Activated T-helper 9 cell treated with anti-CD3 and anti-CD28 coated beads, Interleukin-2, amount 50 U/mL, for 16 hours (primary cell): ENCODE measurements around the gene LANCL3.

ENCODE experiments used
- DNase-seq: peaks from one replicate; pipeline ENCODE4 v3.0.0-alpha.2; 2020; ENCODE audit warnings: low read depth

LANCL3 gene

DNA sequence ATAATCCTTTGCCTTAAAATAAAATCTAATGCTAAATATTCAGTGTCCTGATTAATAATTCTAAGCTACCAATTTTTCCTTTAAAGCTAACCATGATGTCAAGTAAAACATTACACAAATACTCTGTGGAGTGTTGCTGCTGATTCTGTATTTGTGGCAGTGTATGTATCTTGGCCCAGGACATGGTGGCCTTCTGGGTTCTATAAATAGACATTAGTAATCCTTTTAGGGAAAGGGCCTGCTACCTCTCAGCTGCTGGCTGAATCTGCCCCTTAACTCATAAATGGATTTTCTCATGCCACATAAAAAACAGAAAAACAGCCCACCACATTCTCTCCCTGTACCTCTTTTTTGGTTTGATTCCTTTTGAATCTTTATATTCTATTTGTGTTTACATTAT, 113.0 kb downstream of the LANCL3 start:
- no peak for DNase-seq

DNA sequence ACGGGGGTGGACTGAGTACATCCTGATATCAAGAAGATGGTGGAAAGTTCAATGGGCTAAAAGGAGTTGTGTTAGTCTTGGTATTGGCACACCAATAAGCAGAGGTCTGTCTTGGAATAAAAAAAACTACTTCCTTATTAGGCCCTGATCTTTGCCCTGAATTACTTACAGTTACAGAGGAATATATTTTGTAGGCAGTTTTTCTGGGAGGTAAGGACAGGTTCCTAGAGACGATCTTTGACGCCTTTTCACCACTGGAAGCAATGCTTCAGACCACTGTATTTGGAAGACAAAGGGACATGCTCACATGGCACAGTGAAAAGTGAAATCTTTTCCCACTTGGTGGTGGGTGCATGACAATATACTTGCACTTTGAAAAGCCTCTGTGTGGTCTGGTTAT, 113.5 kb downstream of the LANCL3 start:
- no peak for DNase-seq

DNA sequence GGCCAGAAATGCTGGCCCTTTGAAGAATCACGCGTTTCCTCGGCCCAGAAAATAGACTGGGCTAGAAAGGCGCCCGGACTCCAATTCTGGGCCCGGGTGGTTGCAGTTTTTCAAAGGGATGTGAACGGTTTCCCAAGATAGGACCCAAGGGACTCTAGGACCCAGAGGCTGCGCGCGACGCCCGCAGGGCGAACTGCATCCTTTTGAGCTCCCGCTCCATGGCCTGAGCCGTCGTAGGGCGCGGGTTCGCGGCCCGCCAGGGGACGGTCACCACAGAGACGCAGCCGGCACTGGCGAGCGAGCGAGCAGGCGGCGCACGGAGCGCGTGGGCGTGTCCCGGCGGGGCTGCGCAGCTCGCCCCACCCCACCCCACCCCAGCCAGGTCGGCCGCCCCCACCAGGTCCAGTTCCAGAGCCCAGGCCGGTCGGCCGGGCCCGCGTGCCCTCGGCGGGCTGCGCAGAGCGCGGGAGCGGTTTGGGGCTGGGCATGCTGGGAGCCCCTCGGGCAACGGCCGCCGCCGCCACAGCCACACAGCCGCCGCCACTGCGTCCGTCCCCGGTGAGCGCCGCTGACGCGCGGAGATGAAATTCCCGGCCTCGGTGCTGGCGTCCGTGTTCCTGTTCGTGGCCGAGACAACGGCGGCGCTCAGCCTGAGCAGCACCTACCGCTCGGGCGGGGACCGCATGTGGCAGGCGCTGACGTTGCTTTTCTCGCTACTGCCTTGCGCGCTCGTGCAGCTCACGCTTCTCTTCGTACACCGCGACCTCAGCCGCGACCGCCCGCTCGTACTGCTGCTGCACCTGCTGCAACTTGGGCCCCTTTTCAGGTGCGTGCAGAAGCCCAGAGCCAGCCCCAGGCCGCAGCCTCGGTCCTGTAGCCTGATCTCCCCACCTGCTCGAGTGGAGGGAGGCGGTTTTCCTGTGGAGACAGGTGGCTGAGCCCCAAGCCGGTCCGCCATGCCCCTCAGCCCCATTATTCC, 114.2 kb downstream of the LANCL3 start, which contains the start of gene XK:
XK (plus strand) TSS at position 411 of the 979 bp plus-strand sequence; CDS start at position 582, 171 bp downstream.
- DNase-seq, result peak; percentile 10

DNA sequence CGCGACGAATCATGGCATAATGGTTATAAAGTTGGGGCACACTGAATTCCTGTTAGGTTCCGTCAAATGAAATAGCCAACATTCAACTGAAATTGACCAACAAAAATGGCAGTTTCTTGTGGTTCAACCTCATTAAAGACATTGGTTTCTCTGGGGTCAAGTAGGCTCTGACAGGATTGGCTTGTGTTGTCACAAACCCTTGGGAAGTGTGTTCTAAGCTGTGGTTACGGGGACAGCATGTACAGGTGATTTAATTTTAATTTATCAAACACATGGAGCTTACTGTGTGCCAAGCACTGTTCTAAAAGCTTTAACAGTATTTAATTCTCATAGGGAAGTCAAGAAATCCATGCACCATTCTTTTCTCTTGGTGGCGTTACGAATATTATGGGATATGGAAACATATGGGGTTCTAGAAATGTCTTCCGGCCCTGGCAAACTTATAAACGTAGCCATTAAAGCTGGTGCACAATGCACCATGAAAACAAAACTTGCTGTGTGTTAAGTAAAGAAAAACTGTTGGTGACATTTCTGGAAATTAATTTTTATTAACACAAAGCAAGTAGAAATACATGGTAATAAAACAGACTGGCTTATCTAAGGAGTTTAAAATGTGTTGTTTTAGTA, 115.0 kb downstream of the LANCL3 start:
- DNase-seq, result no peak

DNA sequence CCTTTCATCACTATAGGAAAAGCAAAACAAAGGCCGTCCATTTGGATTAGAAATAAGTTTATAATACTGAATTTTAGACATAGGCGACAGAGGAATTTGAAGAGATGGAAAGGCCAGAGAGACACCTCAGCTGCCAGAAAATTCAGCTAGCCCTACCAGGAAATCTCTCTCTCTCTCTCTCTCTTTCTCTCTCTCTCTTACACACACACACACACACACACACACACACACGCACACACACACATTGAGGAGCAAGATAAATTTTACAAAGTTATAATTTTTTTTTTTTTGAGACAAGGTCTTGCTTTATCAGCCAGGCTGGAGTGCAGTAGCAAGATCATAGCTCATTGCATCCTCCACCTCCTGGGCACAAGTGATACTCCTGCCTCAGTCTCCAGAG, 115.5 kb downstream of the LANCL3 start:
- DNase-seq, result no peak

DNA sequence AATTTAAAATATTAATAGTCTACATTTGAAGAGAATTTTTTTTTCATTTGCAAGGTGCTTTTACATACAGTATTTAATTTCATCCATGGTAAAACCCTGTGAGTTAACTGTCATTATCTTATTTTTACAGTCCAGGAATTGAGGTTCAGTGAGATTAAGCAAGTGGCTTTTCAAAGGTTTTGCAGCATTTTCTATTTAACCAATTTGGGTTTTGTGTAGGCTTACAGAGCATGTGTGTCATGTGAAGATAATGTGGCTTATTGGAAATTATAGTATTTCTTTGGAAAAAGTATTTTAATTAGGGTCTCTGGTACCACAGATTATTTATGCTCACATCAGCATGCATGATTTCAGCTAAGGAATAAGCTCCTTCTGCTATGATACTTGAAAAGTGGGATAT, 118.7 kb downstream of the LANCL3 start:
- no peak for DNase-seq

DNA sequence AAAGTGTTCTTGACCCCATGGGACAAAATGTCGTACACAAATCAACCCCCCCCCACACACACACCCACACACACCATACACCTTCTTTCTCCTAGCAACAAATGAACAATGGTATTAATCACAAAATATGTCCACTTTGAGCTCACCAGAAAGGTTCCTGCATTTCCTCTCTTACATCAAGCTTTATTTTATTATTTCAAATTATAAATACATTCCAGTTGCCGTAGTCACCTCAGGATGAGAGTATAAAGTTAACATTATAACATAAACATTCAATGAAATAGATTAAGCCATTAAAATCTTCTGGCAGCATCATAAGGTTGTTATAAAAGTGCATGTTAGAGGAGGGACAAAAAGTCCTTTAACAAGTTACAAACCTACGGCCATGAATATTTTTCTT, 121.5 kb downstream of the LANCL3 start:
- DNase-seq, result no peak

DNA sequence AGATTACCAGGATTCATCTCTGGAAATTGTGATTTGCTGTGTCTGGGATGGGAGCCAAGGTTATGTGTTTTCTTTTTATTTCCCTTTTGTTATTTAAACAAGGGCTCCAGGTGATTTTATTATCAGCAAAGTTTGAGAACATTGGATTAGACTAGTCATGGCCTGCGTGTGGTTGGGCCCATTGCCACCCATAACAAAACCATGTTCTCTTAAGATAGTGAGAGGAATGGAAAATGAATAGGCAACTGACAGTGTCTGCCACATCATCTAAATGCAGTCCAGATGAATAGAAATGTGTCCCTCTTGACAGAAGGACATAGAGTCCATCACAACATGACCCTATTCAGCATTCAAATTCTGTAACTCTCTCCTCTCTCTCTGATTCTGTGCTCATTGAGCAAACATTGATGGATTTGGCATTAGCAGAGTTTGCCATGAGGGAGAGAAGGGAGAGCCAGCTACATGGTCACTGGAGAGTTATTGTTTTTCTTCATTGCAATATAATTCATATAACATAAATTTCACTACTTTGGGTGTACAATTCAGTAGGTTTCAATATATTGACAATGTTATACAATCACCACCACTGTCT, 125.8 kb downstream of the LANCL3 start:
- DNase-seq, result no peak

DNA sequence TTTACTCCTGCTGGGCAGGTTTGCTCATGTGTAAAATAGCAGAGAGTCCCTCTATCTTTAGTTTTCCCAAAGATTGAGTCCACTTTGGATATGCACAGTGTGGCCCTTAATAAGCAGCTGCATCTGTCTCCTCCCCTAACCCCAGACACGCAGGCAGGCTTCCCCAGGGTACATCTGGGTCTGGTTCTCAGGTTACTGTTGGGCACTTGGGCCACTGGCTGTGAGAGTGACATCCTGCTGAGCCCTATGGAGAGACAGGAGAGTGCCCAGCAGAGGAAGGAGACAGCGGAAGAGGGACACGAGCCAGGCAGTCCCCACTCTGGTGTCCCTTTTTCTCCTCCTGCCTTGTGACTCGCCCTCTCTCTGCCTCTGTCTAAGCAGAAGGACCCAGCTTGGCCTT, 130.1 kb downstream of the LANCL3 start:
- no peak for DNase-seq

DNA sequence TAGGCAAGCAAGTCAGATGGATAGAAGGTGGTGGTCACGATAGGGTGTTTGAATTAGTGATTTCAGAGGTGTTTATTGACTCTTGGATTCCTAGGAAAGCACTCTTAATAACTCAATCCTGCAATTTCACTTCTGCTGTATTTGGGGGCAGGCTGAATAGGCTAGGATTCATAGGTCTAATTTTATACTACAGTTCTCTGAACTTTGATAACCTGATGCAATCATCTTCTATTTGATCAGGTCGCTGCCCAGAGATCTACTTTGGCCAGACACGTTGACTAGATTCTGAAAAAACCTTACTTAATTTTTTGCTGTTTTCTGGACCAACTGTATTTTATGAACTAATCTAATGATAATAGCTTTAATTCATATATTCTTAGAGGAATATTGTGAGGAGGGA, 140.5 kb downstream of the LANCL3 start:
- DNase-seq, result no peak

DNA sequence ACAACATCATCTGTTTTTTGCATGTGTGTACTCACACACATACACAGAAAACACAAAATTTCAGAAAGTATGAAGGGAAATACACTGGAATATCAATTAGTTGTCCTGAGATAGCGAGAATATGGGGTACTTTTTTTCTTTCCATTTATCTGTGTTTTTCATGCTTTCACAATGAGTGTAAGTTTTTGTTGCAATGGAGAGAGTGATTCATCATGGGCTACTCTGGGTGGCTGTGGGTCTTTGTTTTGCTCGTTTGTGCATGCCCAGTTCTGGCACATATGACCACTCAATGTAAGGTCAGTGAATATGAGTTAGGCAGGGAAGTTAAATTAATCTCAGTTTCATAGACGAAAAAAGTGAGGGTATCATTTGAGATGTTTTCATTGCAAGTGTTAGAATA, 141.0 kb downstream of the LANCL3 start:
- DNase-seq, result no peak

DNA sequence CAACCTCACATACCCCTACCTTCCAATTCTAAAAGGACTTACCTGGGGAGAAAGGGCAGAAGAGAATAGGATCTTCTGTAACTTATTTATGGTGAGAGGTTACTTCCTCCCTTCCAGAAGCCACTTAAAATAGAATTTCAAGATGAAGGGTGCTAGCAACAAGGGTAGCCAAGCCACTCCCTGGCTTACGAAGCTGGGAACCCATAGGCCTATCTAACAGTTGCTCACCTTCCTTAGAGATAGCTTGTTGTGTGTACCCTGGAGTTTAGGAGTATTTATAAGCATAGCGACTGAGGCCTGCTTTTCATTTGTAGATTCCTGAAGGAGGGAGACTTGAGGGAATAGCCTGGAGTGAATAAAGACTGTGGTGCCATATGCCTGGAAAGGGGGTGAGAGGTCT, 143.0 kb downstream of the LANCL3 start:
- DNase-seq, result no peak

DNA sequence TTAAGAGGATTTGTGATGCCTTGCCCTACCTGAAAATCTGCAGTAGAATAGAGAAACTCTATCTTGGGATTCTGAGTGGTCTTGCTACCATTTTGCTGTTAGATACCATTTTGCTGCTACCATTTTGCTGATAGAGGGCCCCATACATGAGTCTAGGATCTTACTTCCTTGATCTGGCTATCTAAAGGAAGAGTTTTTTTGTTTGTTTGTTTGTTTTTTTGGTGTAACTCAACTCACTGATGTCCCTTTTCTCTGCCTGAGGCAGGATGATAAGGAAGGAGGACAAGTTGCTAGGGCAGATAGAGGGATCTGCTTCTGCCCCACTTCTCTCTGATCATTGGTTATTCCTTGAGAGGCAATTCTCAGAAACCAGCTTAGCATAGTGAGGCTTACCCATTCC, 145.1 kb downstream of the LANCL3 start:
- no peak for DNase-seq

DNA sequence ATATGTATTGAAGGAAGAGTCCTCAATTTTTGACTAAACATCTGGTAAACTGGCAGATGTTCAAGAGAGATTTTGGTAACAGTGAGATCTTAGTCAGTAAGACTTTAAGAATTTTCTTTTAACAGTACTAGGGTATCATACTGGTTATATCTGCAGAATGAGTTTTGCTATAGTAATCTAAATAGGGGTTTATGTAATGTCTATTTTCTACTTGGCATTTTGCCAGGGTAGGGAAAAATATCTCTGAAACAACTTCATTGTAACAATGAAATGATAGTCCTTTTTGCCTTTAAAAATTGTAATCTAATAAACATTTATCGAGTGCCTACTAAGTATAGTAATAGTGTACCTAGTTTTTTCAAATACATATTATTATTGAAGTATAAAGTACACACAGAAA, 146.2 kb downstream of the LANCL3 start:
- DNase-seq, result no peak

DNA sequence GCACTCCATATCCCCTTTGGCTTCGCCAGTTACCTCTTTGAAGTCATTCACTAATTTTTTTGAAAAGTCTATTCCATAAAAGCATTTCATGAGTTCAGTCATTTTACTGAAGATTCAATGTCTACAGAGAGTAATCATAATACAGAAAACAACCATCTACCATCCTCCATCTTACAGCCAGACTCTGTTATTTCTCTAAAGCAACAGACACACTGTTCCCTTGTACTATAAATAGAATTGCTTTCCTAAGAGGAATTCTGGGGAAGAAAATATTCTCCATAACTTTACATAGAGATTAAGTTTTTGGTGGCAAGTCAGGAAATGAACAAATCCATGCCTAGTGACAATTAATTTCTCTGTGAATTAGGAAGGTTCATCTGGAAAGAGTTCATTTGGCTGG, 151.1 kb downstream of the LANCL3 start:
- DNase-seq, result no peak

DNA sequence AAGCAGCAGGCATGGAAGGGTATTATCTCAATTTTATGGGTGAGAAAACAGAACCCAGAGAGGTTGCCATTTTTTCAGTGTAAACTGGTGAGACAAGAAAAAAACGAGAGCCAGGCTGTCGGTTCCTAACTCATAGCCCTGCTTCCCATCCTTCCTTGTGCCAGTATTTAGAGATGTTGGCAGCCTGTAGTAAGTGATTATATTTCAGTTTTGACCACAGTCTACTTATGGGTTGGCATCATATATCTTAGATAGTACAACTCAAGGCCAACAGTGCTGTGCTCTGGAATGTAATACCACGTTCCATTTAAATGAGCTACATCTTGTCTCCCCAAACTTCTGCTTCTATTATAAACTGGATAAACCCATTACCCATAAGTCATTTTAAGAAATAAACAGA, 154.9 kb downstream of the LANCL3 start:
- DNase-seq, result no peak
